ENCODE results near the gene GCM1. TPM values are rescaled to one million over a fixed set of nuclear protein-coding genes. Genes with fewer than 3 reads are reported as not detected.

GCM1 gene
- polyA plus RNA-seq, 1 donor from 2014 or later = not detected

GRCh38 chr6:53168516-53169267, 20.1 kb upstream of the GCM1 start:
- no peak overlapping the region for H3K9ac ChIP-seq (ENCODE audit: low read length)
- H3K27me3 ChIP-seq (ENCODE audit: insufficient read depth, low read depth, low read length) = no peaks in the 10 kb centered on the region
- H3K27ac ChIP-seq (ENCODE audit: low read length) = no peak overlapping the region
- no peaks in the 10 kb centered on the region for H3K36me3 ChIP-seq (ENCODE audit: insufficient read depth, low read length)
- no peaks in the 10 kb centered on the region for H3K9me3 ChIP-seq (ENCODE audit: low read length)
- H3K4me3 ChIP-seq (ENCODE audit: low read length) = no peak overlapping the region
- no peak overlapping the region for H2AFZ ChIP-seq (ENCODE audit: low read depth, low read length)
- no peak overlapping the region for H3K4me2 ChIP-seq (ENCODE audit: low read length)
- no peaks in the 10 kb centered on the region for H3K9me2 ChIP-seq (ENCODE audit: insufficient read depth, low read length)
- TF ChIP-seq EZH2 (IDR thresholded peaks at IDR 0.05; ENCODE audit: borderline replicate concordance, insufficient read depth, low read length, poor library complexity, severe bottlenecking) (no peak), CTCF (IDR thresholded peaks at IDR 0.05; ENCODE audit: poor library complexity, severe bottlenecking) (no peak), POLR2AphosphoS5 (IDR thresholded peaks at IDR 0.05) (no peak), REST (IDR thresholded peaks at IDR 0.05; ENCODE audit: borderline replicate concordance) (no peak), TAF1 (IDR thresholded peaks at IDR 0.05; ENCODE audit: low read depth) (no peak), SMC3 (conservative IDR thresholded peaks at IDR 0.05; ENCODE audit: poor library complexity) (no peak), MXI1 (conservative IDR thresholded peaks at IDR 0.05; ENCODE audit: poor library complexity, severe bottlenecking) (no peak)
- H4K20me1 ChIP-seq (ENCODE audit: insufficient read depth) = no peaks in the 10 kb centered on the region
- H3K79me2 ChIP-seq (replicated peaks; ENCODE audit: insufficient read depth, low read length) = no peaks in the 10 kb centered on the region
- H3F3A ChIP-seq (ENCODE audit: insufficient read depth, low read length, poor library complexity, severe bottlenecking) = no peaks in the 10 kb centered on the region

- Histone ChIP-seq H3K4me3 (ENCODE audit: low read length) (no peak overlapping the region), H4K20me1 (ENCODE audit: insufficient read depth) (no peaks in the 10 kb centered on the region), H3K27me3 (ENCODE audit: insufficient read depth, low read depth, low read length) (no peaks in the 10 kb centered on the region), H3K9me2 (ENCODE audit: insufficient read depth, low read length) (no peaks in the 10 kb centered on the region), H3K27ac (ENCODE audit: low read length) (no peak overlapping the region), H3F3A (ENCODE audit: insufficient read depth, low read length, poor library complexity, severe bottlenecking) (no peaks in the 10 kb centered on the region), H3K9ac (ENCODE audit: low read length) (no peak overlapping the region), H3K9me3 (ENCODE audit: low read length) (no peaks in the 10 kb centered on the region), H3K36me3 (ENCODE audit: insufficient read depth, low read length) (no peaks in the 10 kb centered on the region), H3K79me2 (replicated peaks; ENCODE audit: insufficient read depth, low read length) (no peaks in the 10 kb centered on the region), H2AFZ (ENCODE audit: low read depth, low read length) (no peak overlapping the region), H3K4me2 (ENCODE audit: low read length) (no peak overlapping the region)
- TF ChIP-seq MXI1 (conservative IDR thresholded peaks at IDR 0.05; ENCODE audit: poor library complexity, severe bottlenecking) = no peak
- no peak for TF ChIP-seq REST (IDR thresholded peaks at IDR 0.05; ENCODE audit: borderline replicate concordance)
- TF ChIP-seq TAF1 (IDR thresholded peaks at IDR 0.05; ENCODE audit: low read depth) = no peak
- no peak for TF ChIP-seq EZH2 (IDR thresholded peaks at IDR 0.05; ENCODE audit: borderline replicate concordance, insufficient read depth, low read length, poor library complexity, severe bottlenecking)
- no peak for TF ChIP-seq EP300 (conservative IDR thresholded peaks at IDR 0.05; ENCODE audit: poor library complexity, severe bottlenecking)
- TF ChIP-seq RAD21 (conservative IDR thresholded peaks at IDR 0.05) = no peak
- TF ChIP-seq CTCF (IDR thresholded peaks at IDR 0.05; ENCODE audit: poor library complexity, severe bottlenecking) = no peak
- TF ChIP-seq POLR2AphosphoS5 (IDR thresholded peaks at IDR 0.05) = no peak
These were observed 16.7 kb upstream of the GCM1 start for GRCh38 chr6:53165293-53165692.
